ENCODE results near the gene RPS5. TPM values are rescaled to one million over a fixed set of nuclear protein-coding genes. Genes with fewer than 3 reads are reported as not detected.

RPS5 gene
- total and polyA plus RNA-seq, 9 of the 15 experiments (the other 6 are each of a cell fraction or from before 2014, with no cell fraction given) = 1,228 to 3,570 (median 2,484) TPM

DNA sequence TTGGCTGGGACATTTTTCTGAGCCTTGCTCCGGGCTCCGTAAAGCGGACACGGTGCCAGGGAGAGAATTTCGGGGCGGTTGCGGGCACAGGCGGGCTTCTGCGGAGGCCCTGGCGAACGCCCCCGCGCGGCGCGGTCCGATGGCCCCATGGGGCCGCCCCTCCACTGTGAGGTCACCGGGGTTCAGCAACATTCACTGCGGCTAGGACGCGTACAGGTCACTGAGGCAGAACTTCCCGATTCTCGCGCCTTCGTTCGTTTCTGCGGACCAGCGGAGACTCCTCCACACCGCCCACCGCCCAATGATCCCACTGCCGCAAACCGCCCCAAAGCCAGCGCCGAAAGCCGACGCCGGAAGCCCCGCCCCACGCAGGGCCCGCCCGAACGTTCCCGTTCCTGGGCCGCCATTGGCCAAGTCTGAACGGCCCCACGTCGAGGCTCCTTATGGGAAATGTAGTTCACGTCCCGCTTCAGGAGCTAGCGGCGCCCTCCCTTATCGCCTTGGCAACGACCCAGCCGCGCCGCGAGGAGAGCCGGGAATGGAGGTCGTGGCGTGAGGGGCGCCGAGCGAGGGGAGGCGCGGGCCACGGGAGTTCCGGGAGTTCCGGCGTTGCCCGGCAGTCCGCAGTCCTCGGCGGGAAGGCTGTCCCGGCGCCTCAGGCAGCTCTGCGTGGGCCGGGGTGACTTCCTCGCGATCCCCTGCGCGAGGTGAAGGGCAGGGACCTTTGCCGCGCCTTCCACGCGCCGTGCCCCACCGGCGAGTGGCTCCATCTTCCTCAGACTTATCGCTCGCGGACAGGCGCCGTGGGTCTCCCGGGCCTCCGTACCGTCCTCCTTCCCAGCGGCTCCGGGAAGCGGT lies 21.3 kb downstream of the RPS5 start, which contains the start of gene ZNF584 (continued):
- TF ChIP-seq, protein P1, sequence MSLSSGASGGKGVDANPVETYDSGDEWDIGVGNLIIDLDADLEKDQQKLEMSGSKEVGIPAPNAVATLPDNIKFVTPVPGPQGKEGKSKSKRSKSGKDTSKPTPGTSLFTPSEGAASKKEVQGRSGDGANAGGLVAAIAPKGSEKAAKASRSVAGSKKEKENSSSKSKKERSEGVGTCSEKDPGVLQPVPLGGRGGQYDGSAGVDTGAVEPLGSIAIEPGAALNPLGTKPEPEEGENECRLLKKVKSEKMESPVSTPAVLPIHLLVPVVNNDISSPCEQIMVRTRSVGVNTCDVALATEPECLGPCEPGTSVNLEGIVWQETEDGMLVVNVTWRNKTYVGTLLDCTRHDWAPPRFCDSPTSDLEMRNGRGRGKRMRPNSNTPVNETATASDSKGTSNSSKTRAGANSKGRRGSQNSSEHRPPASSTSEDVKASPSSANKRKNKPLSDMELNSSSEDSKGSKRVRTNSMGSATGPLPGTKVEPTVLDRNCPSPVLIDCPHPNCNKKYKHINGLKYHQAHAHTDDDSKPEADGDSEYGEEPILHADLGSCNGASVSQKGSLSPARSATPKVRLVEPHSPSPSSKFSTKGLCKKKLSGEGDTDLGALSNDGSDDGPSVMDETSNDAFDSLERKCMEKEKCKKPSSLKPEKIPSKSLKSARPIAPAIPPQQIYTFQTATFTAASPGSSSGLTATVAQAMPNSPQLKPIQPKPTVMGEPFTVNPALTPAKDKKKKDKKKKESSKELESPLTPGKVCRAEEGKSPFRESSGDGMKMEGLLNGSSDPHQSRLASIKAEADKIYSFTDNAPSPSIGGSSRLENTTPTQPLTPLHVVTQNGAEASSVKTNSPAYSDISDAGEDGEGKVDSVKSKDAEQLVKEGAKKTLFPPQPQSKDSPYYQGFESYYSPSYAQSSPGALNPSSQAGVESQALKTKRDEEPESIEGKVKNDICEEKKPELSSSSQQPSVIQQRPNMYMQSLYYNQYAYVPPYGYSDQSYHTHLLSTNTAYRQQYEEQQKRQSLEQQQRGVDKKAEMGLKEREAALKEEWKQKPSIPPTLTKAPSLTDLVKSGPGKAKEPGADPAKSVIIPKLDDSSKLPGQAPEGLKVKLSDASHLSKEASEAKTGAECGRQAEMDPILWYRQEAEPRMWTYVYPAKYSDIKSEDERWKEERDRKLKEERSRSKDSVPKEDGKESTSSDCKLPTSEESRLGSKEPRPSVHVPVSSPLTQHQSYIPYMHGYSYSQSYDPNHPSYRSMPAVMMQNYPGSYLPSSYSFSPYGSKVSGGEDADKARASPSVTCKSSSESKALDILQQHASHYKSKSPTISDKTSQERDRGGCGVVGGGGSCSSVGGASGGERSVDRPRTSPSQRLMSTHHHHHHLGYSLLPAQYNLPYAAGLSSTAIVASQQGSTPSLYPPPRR (CRISPR knock-in tag; IDR thresholded peaks at IDR 0.05; ENCODE audit: borderline replicate concordance) = no peak; the same call in 1 of the 2 replicates
- TF ChIP-seq RAD21 (CRISPR knock-in tag; conservative IDR thresholded peaks at IDR 0.05 in 1 of 2, IDR thresholded peaks at IDR 0.05 in 1 of 2) = peak in 1 of 2 experiments; percentile 21; a peak in 2 of 4 replicates
- no peak; the same call in 1 of the 2 replicates for TF ChIP-seq SMAD4 (CRISPR knock-in tag; conservative IDR thresholded peaks at IDR 0.05)
- TF ChIP-seq MEF2D (tag; conservative IDR thresholded peaks at IDR 0.05; ENCODE audit: low read depth) = no peak
- TF ChIP-seq RBM15 (IDR thresholded peaks at IDR 0.05; ENCODE audit: insufficient read depth, low read length) = no peak
- TF ChIP-seq ZMIZ1 (IDR thresholded peaks at IDR 0.05; ENCODE audit: low read depth in 2 of 2, low read length in 2 of 2) = no peak
- TF ChIP-seq KDM5B (IDR thresholded peaks at IDR 0.05; ENCODE audit: insufficient replicate concordance, low read depth, low read length) = peak; percentile 90
- peak; percentile 66 for TF ChIP-seq CREB1 (IDR thresholded peaks at IDR 0.05)
- TF ChIP-seq CREB1 (CRISPR knock-in tag; IDR thresholded peaks at IDR 0.05) = peak; percentile 77; the same call in 1 of the 2 replicates
- TF ChIP-seq FIP1L1 (IDR thresholded peaks at IDR 0.05; ENCODE audit: low read depth, low read length, poor library complexity, severe bottlenecking) = peak; percentile 40
- TF ChIP-seq SIRT6 (IDR thresholded peaks at IDR 0.05; ENCODE audit: low read depth, low read length) = no peak
- TF ChIP-seq, protein P2, sequence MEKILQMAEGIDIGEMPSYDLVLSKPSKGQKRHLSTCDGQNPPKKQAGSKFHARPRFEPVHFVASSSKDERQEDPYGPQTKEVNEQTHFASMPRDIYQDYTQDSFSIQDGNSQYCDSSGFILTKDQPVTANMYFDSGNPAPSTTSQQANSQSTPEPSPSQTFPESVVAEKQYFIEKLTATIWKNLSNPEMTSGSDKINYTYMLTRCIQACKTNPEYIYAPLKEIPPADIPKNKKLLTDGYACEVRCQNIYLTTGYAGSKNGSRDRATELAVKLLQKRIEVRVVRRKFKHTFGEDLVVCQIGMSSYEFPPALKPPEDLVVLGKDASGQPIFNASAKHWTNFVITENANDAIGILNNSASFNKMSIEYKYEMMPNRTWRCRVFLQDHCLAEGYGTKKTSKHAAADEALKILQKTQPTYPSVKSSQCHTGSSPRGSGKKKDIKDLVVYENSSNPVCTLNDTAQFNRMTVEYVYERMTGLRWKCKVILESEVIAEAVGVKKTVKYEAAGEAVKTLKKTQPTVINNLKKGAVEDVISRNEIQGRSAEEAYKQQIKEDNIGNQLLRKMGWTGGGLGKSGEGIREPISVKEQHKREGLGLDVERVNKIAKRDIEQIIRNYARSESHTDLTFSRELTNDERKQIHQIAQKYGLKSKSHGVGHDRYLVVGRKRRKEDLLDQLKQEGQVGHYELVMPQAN (IDR thresholded peaks at IDR 0.05; ENCODE audit: borderline replicate concordance) = peak; percentile 70; the same call in 1 of the 2 replicates
- TF ChIP-seq ZEB2 (IDR thresholded peaks at IDR 0.05) = no peak
- TF ChIP-seq TSC22D4 (tag; IDR thresholded peaks at IDR 0.05) = no peak
